Vagina (tissue), 2 donors: Measurements from ENCODE around the gene ATXN1. TPM values are rescaled to one million over a fixed set of nuclear protein-coding genes. Genes with fewer than 3 reads are reported as not detected.

Experiments
- DNase-seq, 2 donors: peaks; one replicate each; pipeline ENCODE4 v3.0.0-alpha.2; 2017; ENCODE audit errors: extremely low spot score in 2 of 2
- H3K27ac ChIP-seq: fragments of 200-600 bp; sonication (generic); one replicate; pipeline ENCODE4 v1.5.1; 2019
- H3K27me3 ChIP-seq: fragments of 200-600 bp; sonication (generic); one replicate; pipeline ENCODE4 v1.5.1; 2019
- H3K36me3 ChIP-seq, 2 donors: fragments of 200-600 bp; sonication (generic); one replicate each; pipeline ENCODE4 v1.5.1; 2017 to 2019
- H3K4me1 ChIP-seq: fragments of 200-600 bp; sonication (generic); one replicate; pipeline ENCODE4 v1.5.1; 2019
- H3K4me3 ChIP-seq, 2 donors: fragments of 200-600 bp; sonication (generic); 1 replicate in 1 of 2; 2 replicates in 1 of 2; pipeline ENCODE4 v1.5.1; 2016 to 2019
- H3K9me3 ChIP-seq: fragments of 200-600 bp; sonication (generic); one replicate; pipeline ENCODE4 v1.5.1; 2019
- CTCF ChIP-seq, 3 experiments: fragments of 450-650 bp in 2 of 3; fragments of 200-600 bp in 1 of 3; sonication (generic) in 1 of 3; IDR thresholded peaks; one replicate each; pipeline ENCODE4 v1.5.1; 2017 to 2019; ENCODE audit warnings: antibody characterized with exemption in 3 of 3, mild to moderate bottlenecking in 2 of 3, moderate library complexity in 2 of 3
- POLR2A ChIP-seq, 2 donors: fragments of 450-650 bp; IDR thresholded peaks; one replicate each; pipeline ENCODE4 v1.6.1; 2017; ENCODE audit warnings: antibody characterized with exemption in 2 of 2, mild to moderate bottlenecking in 2 of 2, moderate library complexity in 2 of 2
- POLR2AphosphoS5 ChIP-seq, 2 donors: sonication (generic); formaldehyde crosslinking; IDR thresholded peaks; one replicate each; pipeline ENCODE4 v1.9.0; 2017; ENCODE audit warnings: antibody characterized with exemption in 2 of 2, mild to moderate bottlenecking in 2 of 2, low read depth in 1 of 2; ENCODE audit not compliant: insufficient read depth in 1 of 2
- intact Hi-C: fragments of 100-400 bp; cut with DNase I; formaldehyde crosslinking; loops from one replicate; pipeline ENCODE4 v1.15.1; 2023
- total RNA-seq: library from RNA; depleted of rRNA; stranded (reverse); fragments of >200 nt; gene quantifications from one replicate; pipeline ENCODE4 v1.2.3, GENCODE V29; 2016

Gene ATXN1
- total RNA-seq, 1 donor from 2014 or later, result 43.2 TPM

GRCh38 chr6:16644540-16645250 is 116.6 kb downstream of the ATXN1 start:
- no peaks in the 10 kb centered on the region for H3K27me3 ChIP-seq
- peaks cover 0 to 4% of the 10 kb centered on the region in 2 donors for H3K36me3 ChIP-seq
- intact Hi-C loops, result no loop called here
- no peaks in the 10 kb centered on the region for H3K9me3 ChIP-seq
- no peak for DNase-seq
- no peaks in the 10 kb centered on the region for H3K4me1 ChIP-seq
- TF ChIP-seq POLR2A (IDR thresholded peaks at IDR 0.05), result no peak
- TF ChIP-seq POLR2AphosphoS5 (IDR thresholded peaks at IDR 0.05; ENCODE audit: insufficient read depth in 1 of 2, low read depth in 1 of 2), result no peak
- no peak for TF ChIP-seq CTCF (IDR thresholded peaks at IDR 0.05)
- no peak overlapping the region for H3K27ac ChIP-seq
- no peak overlapping the region for H3K4me3 ChIP-seq

- intact Hi-C loops, result no loop called here
- no peaks in the 10 kb centered on the region for H3K27me3 ChIP-seq
- no peak for DNase-seq
- H3K4me3 ChIP-seq, result no peak overlapping the region
- H3K36me3 ChIP-seq, result peaks cover 0 to 1% of the 10 kb centered on the region in 2 donors
- H3K27ac ChIP-seq, result no peak overlapping the region
- peaks cover 9% of the 10 kb centered on the region for H3K4me1 ChIP-seq
- TF ChIP-seq POLR2AphosphoS5 (IDR thresholded peaks at IDR 0.05; ENCODE audit: insufficient read depth in 1 of 2, low read depth in 1 of 2) (no peak), CTCF (IDR thresholded peaks at IDR 0.05) (no peak), POLR2A (IDR thresholded peaks at IDR 0.05) (no peak)
- H3K9me3 ChIP-seq, result no peaks in the 10 kb centered on the region
Measured at GRCh38 chr6:16639684-16640480, 121.4 kb downstream of the ATXN1 start.

- intact Hi-C loops, result no loop called here
- no peak for TF ChIP-seq POLR2A (IDR thresholded peaks at IDR 0.05)
- TF ChIP-seq POLR2AphosphoS5 (IDR thresholded peaks at IDR 0.05; ENCODE audit: insufficient read depth in 1 of 2, low read depth in 1 of 2), result no peak
- no peak for TF ChIP-seq CTCF (IDR thresholded peaks at IDR 0.05)
Measured at GRCh38 chr6:16637635-16638034, 123.6 kb downstream of the ATXN1 start.

GRCh38 chr6:16635810-16636602 is 125.3 kb downstream of the ATXN1 start:
- Histone ChIP-seq H3K4me3 (no peak overlapping the region), H3K9me3 (no peaks in the 10 kb centered on the region), H3K27me3 (no peaks in the 10 kb centered on the region), H3K4me1 (peaks cover 9% of the 10 kb centered on the region), H3K27ac (no peak overlapping the region), H3K36me3 (no peaks in the 10 kb centered on the region)
- TF ChIP-seq POLR2AphosphoS5 (IDR thresholded peaks at IDR 0.05; ENCODE audit: insufficient read depth in 1 of 2, low read depth in 1 of 2) (no peak), POLR2A (IDR thresholded peaks at IDR 0.05) (no peak), CTCF (IDR thresholded peaks at IDR 0.05) (no peak)
- intact Hi-C loops, result no loop called here
- DNase-seq, result no peak

More at GRCh38 chr6:16637635-16638034, 123.6 kb downstream of the ATXN1 start:
- H3K36me3 ChIP-seq, result no peaks in the 10 kb centered on the region
- no peaks in the 10 kb centered on the region for H3K9me3 ChIP-seq
- H3K4me3 ChIP-seq, result no peak overlapping the region
- H3K27me3 ChIP-seq, result no peaks in the 10 kb centered on the region
- peaks cover 9% of the 10 kb centered on the region for H3K4me1 ChIP-seq
- DNase-seq, result no peak
- H3K27ac ChIP-seq, result no peak overlapping the region
